GM19238 (cell line): ENCODE results near the gene MYO15B.

Experiments used
- DNase-seq: peaks from one replicate; pipeline ENCODE4 v3.0.0; 2011; ENCODE audit warnings: low spot score; ENCODE audit not compliant: insufficient read length

The MYO15B gene

GRCh38 chr17:75587675-75588595 is at the start of gene MYO15B:
Gene MYO15B, plus strand, starts transcription at chr17:75587800. Its CDS starts 258 bp downstream, at chr17:75588058.
- DNase-seq = peak; percentile 64

- no peak for DNase-seq
Measured at GRCh38 chr17:75539967-75540729, 47.5 kb upstream of the MYO15B start.

GRCh38 chr17:75540923-75541503 is 46.6 kb upstream of the MYO15B start:
- no peak for DNase-seq

GRCh38 chr17:75542229-75542628 is 45.4 kb upstream of the MYO15B start:
- DNase-seq = no peak

GRCh38 chr17:75542728-75543336 is 44.8 kb upstream of the MYO15B start:
- DNase-seq = no peak

GRCh38 chr17:75544250-75544649 is 43.4 kb upstream of the MYO15B start:
- no peak for DNase-seq

- DNase-seq = no peak
Measured at GRCh38 chr17:75546181-75546580, 41.4 kb upstream of the MYO15B start.

- DNase-seq = no peak
Measured at GRCh38 chr17:75547091-75547490, 40.5 kb upstream of the MYO15B start.

- DNase-seq = no peak
Measured at GRCh38 chr17:75548813-75549212, 38.8 kb upstream of the MYO15B start.

- DNase-seq = no peak
Measured at GRCh38 chr17:75549246-75550138, 38.1 kb upstream of the MYO15B start.

- DNase-seq = no peak
Measured at GRCh38 chr17:75550139-75550465, 37.5 kb upstream of the MYO15B start.

- no peak for DNase-seq
Measured at GRCh38 chr17:75551266-75551665, 36.3 kb upstream of the MYO15B start.

GRCh38 chr17:75552425-75553294 is 34.9 kb upstream of the MYO15B start:
- DNase-seq = no peak

GRCh38 chr17:75553295-75554110 is 34.1 kb upstream of the MYO15B start:
- DNase-seq = no peak

GRCh38 chr17:75555679-75556153 is 31.9 kb upstream of the MYO15B start:
- no peak for DNase-seq

- no peak for DNase-seq
Measured at GRCh38 chr17:75557075-75557851, 30.3 kb upstream of the MYO15B start.

- no peak for DNase-seq
Measured at GRCh38 chr17:75557852-75558665, 29.5 kb upstream of the MYO15B start.
